Stimulated activated CD4-positive, alpha-beta T cell treated with anti-CD3 and anti-CD28 coated beads, Interleukin-15, amount 100 ng/mL, for 1 hour (primary cell): ENCODE results near the gene ZNF879.
A peak's percentile ranks its signal among the peaks of the same experiment; 100 is the strongest.

Experiments
- DNase-seq, 2 donors: peaks; one replicate each; pipeline ENCODE4 v3.0.0-alpha.2; 2020; ENCODE audit warnings: low read depth in 1 of 2, low spot score in 1 of 2

Gene ZNF879

GRCh38 chr5:179023528-179024189, at the start of gene ZNF879:
Gene ZNF879, plus strand, starts transcription at chr5:179023804. Its CDS starts 1,201 bp downstream, at chr5:179025005.
- DNase-seq: peak; percentile 87 to 88

GRCh38 chr5:178981381-178981780, 42.2 kb upstream of the ZNF879 start:
- no peak for DNase-seq

GRCh38 chr5:178982941-178983340, 40.7 kb upstream of the ZNF879 start:
- DNase-seq: no peak

- no peak for DNase-seq
Observed at GRCh38 chr5:178983728-178984127, 39.9 kb upstream of the ZNF879 start.

- no peak for DNase-seq
Observed at GRCh38 chr5:178984145-178985072, 39.2 kb upstream of the ZNF879 start.

- DNase-seq: no peak
Observed at GRCh38 chr5:178986326-178986960, 37.2 kb upstream of the ZNF879 start.

GRCh38 chr5:178988436-178989220, 35.0 kb upstream of the ZNF879 start:
- no peak for DNase-seq

- DNase-seq: no peak
Observed at GRCh38 chr5:178989311-178989710, 34.3 kb upstream of the ZNF879 start.

GRCh38 chr5:178990491-178990890, 33.1 kb upstream of the ZNF879 start:
- no peak for DNase-seq

GRCh38 chr5:178991190-178992145, 32.1 kb upstream of the ZNF879 start:
- DNase-seq: no peak

- DNase-seq: no peak
Observed at GRCh38 chr5:178992291-178992895, 31.2 kb upstream of the ZNF879 start.

- DNase-seq: no peak
Observed at GRCh38 chr5:178993236-178993765, 30.3 kb upstream of the ZNF879 start.

- no peak for DNase-seq
Observed at GRCh38 chr5:178993955-178994579, 29.5 kb upstream of the ZNF879 start.

GRCh38 chr5:178994580-178995340, 28.8 kb upstream of the ZNF879 start, which contains the start of gene GRM6:
Gene GRM6, minus strand, starts transcription at chr5:178995320. Its CDS starts 376 bp downstream, at chr5:178994944.
- no peak for DNase-seq

- DNase-seq: no peak
Observed at GRCh38 chr5:178995341-178995690, 28.3 kb upstream of the ZNF879 start.

- DNase-seq: no peak
Observed at GRCh38 chr5:178996156-178996555, 27.4 kb upstream of the ZNF879 start.

- DNase-seq: no peak
Observed at GRCh38 chr5:178997191-178997590, 26.4 kb upstream of the ZNF879 start.

- DNase-seq: no peak
Observed at GRCh38 chr5:178998441-178998840, 25.2 kb upstream of the ZNF879 start.
